H9 (cell line): Measurements from ENCODE around the gene ZDHHC16. TPM values are rescaled to one million over a fixed set of nuclear protein-coding genes. Genes with fewer than 3 reads are reported as not detected.
A peak's percentile ranks its signal among the peaks of the same experiment; 100 is the strongest.

Source experiments
- DNase-seq: peaks from one replicate; pipeline ENCODE4 v3.0.0-alpha.2; 2017
- H2AFZ ChIP-seq: one replicate; pipeline ENCODE4 v1.6.1; 2013; ENCODE audit warnings: mild to moderate bottlenecking, low read length, control low read depth, moderate library complexity
- H2AK5ac ChIP-seq: 2 replicates; pipeline ENCODE4 v1.6.1; 2013; ENCODE audit warnings: low read length, control low read depth, mixed read lengths; ENCODE audit not compliant: insufficient read length
- H2BK120ac ChIP-seq: one replicate; pipeline ENCODE4 v1.6.1; 2013; ENCODE audit warnings: low read depth, mild to moderate bottlenecking, low read length, control low read depth, inconsistent platforms; ENCODE audit not compliant: poor library complexity, severe bottlenecking
- H2BK12ac ChIP-seq: 2 replicates; pipeline ENCODE4 v1.6.1; 2013; ENCODE audit warnings: low read length, control low read depth, mixed read lengths, low read depth; ENCODE audit not compliant: insufficient read length
- H2BK15ac ChIP-seq: 2 replicates; pipeline ENCODE4 v1.6.1; 2013; ENCODE audit warnings: low read depth, low read length, control low read depth
- H2BK20ac ChIP-seq: one replicate; pipeline ENCODE4 v1.6.1; 2013; ENCODE audit warnings: low read depth, mild to moderate bottlenecking, low read length, control low read depth, inconsistent platforms; ENCODE audit not compliant: poor library complexity, severe bottlenecking
- H2BK5ac ChIP-seq: 2 replicates; pipeline ENCODE4 v1.6.1; 2013; ENCODE audit warnings: low read length, control low read depth, mixed read lengths; ENCODE audit not compliant: insufficient read length
- H3K14ac ChIP-seq: 2 replicates; pipeline ENCODE4 v1.6.1; 2013; ENCODE audit warnings: low read length, control low read depth; ENCODE audit not compliant: insufficient read depth
- H3K18ac ChIP-seq: 2 replicates; pipeline ENCODE4 v1.6.1; 2013; ENCODE audit warnings: low read depth, mild to moderate bottlenecking, mixed read lengths, low read length, control low read depth; ENCODE audit not compliant: insufficient read length
- H3K23ac ChIP-seq: 2 replicates; pipeline ENCODE4 v1.6.1; 2013; ENCODE audit warnings: low read length, control low read depth, mixed read lengths, low read depth; ENCODE audit not compliant: insufficient read length
- H3K23me2 ChIP-seq: 2 replicates; pipeline ENCODE4 v1.6.1; 2013; ENCODE audit warnings: low read depth, mild to moderate bottlenecking, mixed read lengths, low read length, control low read depth; ENCODE audit not compliant: insufficient read length, poor library complexity, severe bottlenecking
- H3K27ac ChIP-seq: 2 replicates; pipeline ENCODE4 v1.5.1; 2013; ENCODE audit warnings: low read length, control low read depth, mixed read lengths, low read depth; ENCODE audit not compliant: insufficient read length
- H3K27me3 ChIP-seq: 2 replicates; pipeline ENCODE4 v1.6.1; 2013; ENCODE audit warnings: low read length, control low read depth, inconsistent platforms; ENCODE audit not compliant: insufficient read depth
- H3K4ac ChIP-seq: 2 replicates; pipeline ENCODE4 v1.6.1; 2013; ENCODE audit warnings: low read depth, mild to moderate bottlenecking, control low read depth, inconsistent platforms, low read length, moderate library complexity
- H3K4me1 ChIP-seq: 2 replicates; pipeline ENCODE4 v1.6.1; 2013; ENCODE audit warnings: low read length, control low read depth, inconsistent platforms; ENCODE audit not compliant: insufficient read depth
- H3K4me2 ChIP-seq: 2 replicates; pipeline ENCODE4 v1.6.1; 2013; ENCODE audit warnings: low read length, control low read depth, mixed read lengths; ENCODE audit not compliant: insufficient read length, insufficient read depth
- H3K56ac ChIP-seq: 2 replicates; pipeline ENCODE4 v1.6.1; 2013; ENCODE audit warnings: low read depth, mild to moderate bottlenecking, mixed read lengths, low read length, control low read depth; ENCODE audit not compliant: insufficient read length
- H3K79me1 ChIP-seq: 2 replicates; pipeline ENCODE4 v1.6.1; 2013; ENCODE audit warnings: low read depth, mild to moderate bottlenecking, moderate library complexity, low read length, control low read depth, inconsistent platforms; ENCODE audit not compliant: insufficient read depth, poor library complexity, severe bottlenecking
- H3K79me2 ChIP-seq: 2 replicates; pipeline ENCODE4 v1.6.1; 2013; ENCODE audit warnings: low read length, control low read depth, inconsistent platforms; ENCODE audit not compliant: insufficient read depth
- H3K9ac ChIP-seq: 2 replicates; pipeline ENCODE4 v1.6.1; 2013; ENCODE audit warnings: low read length, control low read depth, mixed read lengths; ENCODE audit not compliant: insufficient read length; ENCODE audit errors: extremely low read depth
- H3K9me3 ChIP-seq: one replicate; pipeline ENCODE4 v1.6.1; 2013; ENCODE audit warnings: low read depth, low read length, inconsistent platforms; ENCODE audit not compliant: control insufficient read depth
- H3T11ph ChIP-seq: one replicate; pipeline ENCODE4 v1.6.1; 2013; ENCODE audit warnings: mild to moderate bottlenecking, low read length, control low read depth, inconsistent platforms
- H4K20me1 ChIP-seq: one replicate; pipeline ENCODE4 v1.6.1; 2013; ENCODE audit not compliant: control insufficient read depth, insufficient read length, insufficient read depth
- H4K5ac ChIP-seq: 2 replicates; pipeline ENCODE4 v1.6.1; 2013; ENCODE audit warnings: low read depth, mild to moderate bottlenecking, mixed read lengths, low read length, control low read depth; ENCODE audit not compliant: insufficient read length
- H4K8ac ChIP-seq: replicated peaks from 2 replicates; pipeline ENCODE4 v1.6.1; 2013; ENCODE audit warnings: low read length, control low read depth, mixed read lengths, low read depth; ENCODE audit not compliant: insufficient read length
- H4K91ac ChIP-seq: 2 replicates; pipeline ENCODE4 v1.6.1; 2013; ENCODE audit warnings: low read depth, mild to moderate bottlenecking, moderate library complexity, mixed read lengths, low read length, control low read depth; ENCODE audit not compliant: insufficient read length
- H3K27ac Mint-ChIP-seq, 3 experiments: 2 replicates in 2 of 3; 3 replicates in 1 of 3; pipeline ENCODE4 v1.8.0; 2020 to 2021; ENCODE audit warnings: mixed read lengths in 3 of 3, mild to moderate bottlenecking in 1 of 3, moderate library complexity in 1 of 3
- H3K27me3 Mint-ChIP-seq: 2 replicates; pipeline ENCODE4 v1.8.0; 2021; ENCODE audit warnings: low read depth, mild to moderate bottlenecking, moderate library complexity, mixed read lengths
- H3K36me3 Mint-ChIP-seq, 3 experiments: 2 replicates in 2 of 3; 3 replicates in 1 of 3; pipeline ENCODE4 v1.8.0; 2020 to 2021; ENCODE audit warnings: low read depth in 3 of 3, mixed read lengths in 3 of 3; ENCODE audit not compliant: insufficient read depth in 1 of 3
- H3K4me1 Mint-ChIP-seq, 2 experiments: 2 replicates each; pipeline ENCODE4 v1.8.0; 2020; ENCODE audit warnings: mixed read lengths in 2 of 2
- H3K4me3 Mint-ChIP-seq, 2 experiments: 2 replicates in 1 of 2; 3 replicates in 1 of 2; pipeline ENCODE4 v1.8.0; 2020 to 2021; ENCODE audit warnings: mild to moderate bottlenecking in 2 of 2, mixed read lengths in 2 of 2, moderate library complexity in 1 of 2
- H3K9me3 Mint-ChIP-seq, 2 experiments: 2 replicates in 1 of 2; 3 replicates in 1 of 2; pipeline ENCODE4 v1.8.0; 2020; ENCODE audit warnings: mild to moderate bottlenecking in 2 of 2, mixed read lengths in 2 of 2, moderate library complexity in 1 of 2
- CTCF ChIP-seq: fragments of 200-600 bp; sonication (generic); conservative IDR thresholded peaks from 3 replicates; pipeline ENCODE4 v1.8.0; 2021; ENCODE audit warnings: antibody characterized with exemption, mild to moderate bottlenecking
- WGBS: extraction: QIAGEN DNeasy Blood & Tissue Kit; methylation state at CpG from one replicate; pipeline ENCODE4 v1.1.7; 2013; ENCODE audit warnings: missing lambda C conversion rate, low lambda C conversion rate, mixed read lengths; ENCODE audit not compliant: insufficient read length; ENCODE audit errors: extremely low coverage; 5-methylcytosine and 5-hydroxymethylcytosine counted together
- total RNA-seq: library from RNA; stranded (reverse); gene quantifications from 2 replicates; pipeline ENCODE4 v1.2.1, GENCODE V29; 2021

The ZDHHC16 gene
- total RNA-seq, 1 experiment from 2014 or later: 45.4 TPM

GRCh38 chr10:97435211-97435610 lies 10.8 kb upstream of the ZDHHC16 start:
- Histone ChIP-seq H3K14ac (no peak overlapping the region), H2BK5ac (no peak overlapping the region), H4K20me1 (no peaks in the 10 kb centered on the region), H2BK15ac (no peak overlapping the region), H3K18ac (no peak overlapping the region), H2BK20ac (no peak overlapping the region), H3T11ph (no peak overlapping the region), H2AK5ac (no peak overlapping the region), H3K27me3 (no peaks in the 10 kb centered on the region), H4K91ac (no peak overlapping the region), H3K27ac (no peak overlapping the region), H4K8ac (no peak overlapping the region), H3K23ac (no peak overlapping the region), H3K9ac (no peak overlapping the region), H3K79me1 (no peaks in the 10 kb centered on the region), H2AFZ (no peak overlapping the region), H3K4me1 (no peaks in the 10 kb centered on the region), H3K23me2 (no peaks in the 10 kb centered on the region), H2BK120ac (no peak overlapping the region), H3K79me2 (no peaks in the 10 kb centered on the region), H4K5ac (no peak overlapping the region), H2BK12ac (no peak overlapping the region), H3K4ac (no peak overlapping the region), H3K9me3 (no peaks in the 10 kb centered on the region), H3K4me2 (no peak overlapping the region), H3K56ac (no peak overlapping the region)
- no CpG with 5 or more reads among the region's 6 CpGs for WGBS
- DNase-seq: no peak
- H3K4me3 Mint-ChIP-seq: no peak overlapping the region
- no peaks in the 10 kb centered on the region for H3K9me3 Mint-ChIP-seq
- peaks cover 28 to 80% (median 67%) of the 10 kb centered on the region in 3 experiments for H3K36me3 Mint-ChIP-seq
- no peak for TF ChIP-seq CTCF
- H3K4me1 Mint-ChIP-seq: no peaks in the 10 kb centered on the region
- H3K27me3 Mint-ChIP-seq: no peaks in the 10 kb centered on the region; the same call in 1 of the 2 replicates
- H3K27ac Mint-ChIP-seq: peak overlapping the region in 1 of 3 experiments; percentile 9; a peak in 1 of 7 replicates
